Erythroblast (primary cell): ENCODE results near the gene COQ8A.
"Not testable (repeated sequence)": the region's sequence is repeated elsewhere in the genome, so short reads cannot be mapped to it uniquely, and the experiment has no call there.

Source experiments
- GATA1 ChIP-seq: IDR thresholded peaks from 2 replicates; pipeline ENCODE4 v1.6.1; 2011; ENCODE audit warnings: low read depth, mild to moderate bottlenecking, control low read depth, low read length, moderate library complexity
- POLR2A ChIP-seq: IDR thresholded peaks from 2 replicates; pipeline ENCODE4 v1.6.1; 2011; ENCODE audit warnings: mild to moderate bottlenecking, low read length

- not testable (repeated sequence) for TF ChIP-seq POLR2A, GATA1
Measured at GRCh38 chr1:226929260-226930111, 10.6 kb upstream of the COQ8A start.
